Kidney (tissue), 14 donors: ENCODE measurements around the gene NAA15. TPM values are rescaled to one million over a fixed set of nuclear protein-coding genes. Genes with fewer than 3 reads are reported as not detected.
"Not testable (repeated sequence)": the region's sequence is repeated elsewhere in the genome, so short reads cannot be mapped to it uniquely, and the experiment has no call there.

ENCODE experiments used
- DNase-seq, 5 donors: peaks; one replicate each; pipeline ENCODE4 v3.0.0-alpha.2; 2013 to 2020
- FAIRE-seq: peaks from 2 replicates; lab custom pipeline; 2012; peaks lifted over from hg19 to GRCh38; lab: Jason Lieb, UNC
- H3K27ac ChIP-seq, 2 donors: one replicate each; pipeline ENCODE4 v1.7.0; 2013; ENCODE audit warnings: low read depth in 2 of 2, low read length in 2 of 2, inconsistent platforms in 1 of 2
- H3K27me3 ChIP-seq: one replicate; pipeline ENCODE4 v1.7.1; 2013; ENCODE audit warnings: low read length, inconsistent platforms; ENCODE audit not compliant: control insufficient read depth, insufficient read depth
- H3K36me3 ChIP-seq, 3 donors: one replicate each; pipeline versions ENCODE4 v1.7.0 to v1.7.1; 2013; ENCODE audit warnings: low read length in 3 of 3, control low read depth in 1 of 3, inconsistent platforms in 1 of 3; ENCODE audit not compliant: insufficient read depth in 3 of 3, control insufficient read depth in 2 of 3
- H3K4me1 ChIP-seq, 3 donors: one replicate each; pipeline versions ENCODE4 v1.7.0 to v1.7.1; 2013; ENCODE audit warnings: low read length in 3 of 3, inconsistent platforms in 1 of 3, low read depth in 1 of 3; ENCODE audit not compliant: control insufficient read depth in 2 of 3, insufficient read depth in 2 of 3
- H3K4me3 ChIP-seq, 3 donors: one replicate each; pipeline versions ENCODE4 v1.7.0 to v1.8.1; 2013; ENCODE audit warnings: low read length in 3 of 3, control low read depth in 1 of 3, inconsistent platforms in 1 of 3
- H3K9ac ChIP-seq, 3 donors: one replicate each; pipeline versions ENCODE4 v1.7.0 to v1.7.1; 2013; ENCODE audit warnings: low read length in 3 of 3, control low read depth in 1 of 3, inconsistent platforms in 1 of 3
- H3K9me3 ChIP-seq, 3 donors: one replicate each; pipeline versions ENCODE4 v1.7.0 to v1.7.1; 2013; ENCODE audit warnings: low read length in 3 of 3, control low read depth in 1 of 3, inconsistent platforms in 1 of 3; ENCODE audit not compliant: control insufficient read depth in 2 of 3, insufficient read depth in 1 of 3
- intact Hi-C: fragments of 100-400 bp; cut with DNase I; formaldehyde crosslinking; loops from one replicate; pipeline ENCODE4 v1.11.1; 2022
- polyA plus RNA-seq: library from polyadenylated mRNA; stranded (reverse); fragments of 350-450 nt; fragmentation: Illumina TruSeq; extraction: RNeasy Lipid Tissue Mini Kit (QIAGEN cat#74804); gene quantifications from one replicate; pipeline ENCODE4 v1.2.3, GENCODE V29; 2014; ENCODE audit warnings: low read depth, low replicate concordance; ENCODE audit not compliant: insufficient read depth
- total RNA-seq: library from RNA; stranded (reverse); fragmentation: NEBNext Ultra II Directional; extraction: Animal tissue kit (Norgen Biotek cat#: 25700); gene quantifications from one replicate; pipeline ENCODE4 v1.2.1, GENCODE V29; 2021
- TF ChIP-seq, protein P1 (sequence below): IDR thresholded peaks from 3 replicates; pipeline ENCODE4 v1.5.1; 2012; ENCODE audit warnings: mild to moderate bottlenecking, moderate library complexity, borderline replicate concordance; ENCODE audit not compliant: insufficient read depth; ENCODE audit errors: extremely low read depth
- donor health status: control.
- donor health status: control.
- donor health status: control.
- donor health status: control.
- donor health status: control.
- donor health status: DM: yes; HTN: yes; CAD: no.
- donor health status: Normal renal cell carcinoma (clear cell type).

The NAA15 gene
- total and polyA plus RNA-seq, 2 donors from 2014 or later, result 7.0 to 38.8 TPM

DNA sequence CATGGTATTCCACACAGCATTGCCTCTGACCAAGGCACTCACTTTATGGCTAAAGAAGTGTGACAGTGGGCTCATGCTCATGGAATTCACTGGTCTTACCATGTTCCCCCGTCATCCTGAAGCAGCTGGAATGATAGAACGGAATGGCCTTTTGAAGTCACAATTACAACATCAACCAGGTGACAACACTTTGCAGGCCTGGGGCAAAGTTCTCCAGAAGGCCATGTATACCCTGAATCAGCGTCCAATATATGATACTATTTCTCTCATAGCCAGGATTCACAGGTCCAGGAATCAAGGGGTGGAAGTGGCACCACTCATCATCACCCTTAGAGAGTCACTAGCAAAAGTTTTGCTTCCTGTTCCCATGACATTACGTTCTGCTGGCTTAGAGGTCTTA, 145.8 kb downstream of the NAA15 start:
- H3K27ac ChIP-seq, H3K4me1 ChIP-seq, intact Hi-C loops, H3K4me3 ChIP-seq, H3K27me3 ChIP-seq, H3K36me3 ChIP-seq, FAIRE-seq, H3K9ac ChIP-seq, DNase-seq, H3K9me3 ChIP-seq: not testable (repeated sequence)

DNA sequence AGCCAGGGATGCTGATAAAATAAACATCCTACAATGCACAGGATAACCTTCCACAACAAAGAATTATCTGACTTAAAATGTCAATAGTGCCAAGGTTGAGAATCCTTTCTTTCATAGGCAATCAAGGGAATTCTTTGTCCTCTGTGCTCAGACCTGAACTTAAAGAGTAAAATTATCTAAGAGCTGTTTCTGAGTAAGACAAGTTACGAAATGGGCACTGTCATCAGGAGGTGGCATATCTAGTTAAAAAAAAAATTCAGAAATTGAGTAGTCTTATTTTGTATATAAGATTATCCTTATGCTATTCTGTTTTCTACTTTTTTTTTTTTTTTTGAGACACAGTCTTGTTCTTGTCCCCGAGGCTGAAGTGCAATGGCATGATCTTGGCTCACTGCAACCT, 149.3 kb downstream of the NAA15 start:
- intact Hi-C loops, result no loop called here
- H3K4me3 ChIP-seq, result no peak overlapping the region
- TF ChIP-seq, protein P1, sequence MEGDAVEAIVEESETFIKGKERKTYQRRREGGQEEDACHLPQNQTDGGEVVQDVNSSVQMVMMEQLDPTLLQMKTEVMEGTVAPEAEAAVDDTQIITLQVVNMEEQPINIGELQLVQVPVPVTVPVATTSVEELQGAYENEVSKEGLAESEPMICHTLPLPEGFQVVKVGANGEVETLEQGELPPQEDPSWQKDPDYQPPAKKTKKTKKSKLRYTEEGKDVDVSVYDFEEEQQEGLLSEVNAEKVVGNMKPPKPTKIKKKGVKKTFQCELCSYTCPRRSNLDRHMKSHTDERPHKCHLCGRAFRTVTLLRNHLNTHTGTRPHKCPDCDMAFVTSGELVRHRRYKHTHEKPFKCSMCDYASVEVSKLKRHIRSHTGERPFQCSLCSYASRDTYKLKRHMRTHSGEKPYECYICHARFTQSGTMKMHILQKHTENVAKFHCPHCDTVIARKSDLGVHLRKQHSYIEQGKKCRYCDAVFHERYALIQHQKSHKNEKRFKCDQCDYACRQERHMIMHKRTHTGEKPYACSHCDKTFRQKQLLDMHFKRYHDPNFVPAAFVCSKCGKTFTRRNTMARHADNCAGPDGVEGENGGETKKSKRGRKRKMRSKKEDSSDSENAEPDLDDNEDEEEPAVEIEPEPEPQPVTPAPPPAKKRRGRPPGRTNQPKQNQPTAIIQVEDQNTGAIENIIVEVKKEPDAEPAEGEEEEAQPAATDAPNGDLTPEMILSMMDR, result no peak
- no peak for DNase-seq
- no peak for FAIRE-seq
- no peaks in the 10 kb centered on the region for H3K27me3 ChIP-seq
- H3K27ac ChIP-seq, result no peak overlapping the region
- no peak overlapping the region for H3K9ac ChIP-seq
- H3K4me1 ChIP-seq, result peaks cover 0 to 11% (median 8%) of the 10 kb centered on the region in 3 donors
- no peaks in the 10 kb centered on the region for H3K36me3 ChIP-seq
- H3K9me3 ChIP-seq, result no peaks in the 10 kb centered on the region

DNA sequence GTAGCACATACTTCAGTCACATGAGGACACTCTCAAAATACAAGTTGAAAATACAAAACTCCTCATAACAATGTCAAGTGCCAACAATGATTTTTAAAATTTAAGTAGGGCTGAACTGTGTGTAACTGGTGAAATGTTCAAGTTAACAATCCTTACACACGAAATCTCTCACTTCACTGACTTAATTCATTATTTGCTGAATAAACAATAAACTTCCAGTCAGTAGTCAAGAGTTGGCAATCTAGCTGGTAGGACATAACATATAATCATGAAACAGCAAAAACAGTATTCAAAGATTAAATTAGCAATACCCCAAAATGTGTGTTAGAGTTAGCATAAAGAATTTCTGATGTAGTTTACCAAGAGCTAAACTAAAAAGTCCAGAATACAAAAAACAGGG, 150.7 kb downstream of the NAA15 start:
- Histone ChIP-seq H3K4me3 (peak overlapping the region in 1 of 3 donors; percentile 88), H3K27ac (peak overlapping the region in 1 of 2 donors; percentile 28), H3K9me3 (no peaks in the 10 kb centered on the region), H3K4me1 (peaks cover 0 to 15% (median 8%) of the 10 kb centered on the region in 3 donors), H3K27me3 (no peaks in the 10 kb centered on the region), H3K9ac (no peak overlapping the region), H3K36me3 (no peaks in the 10 kb centered on the region)
- FAIRE-seq (no peak), DNase-seq (no peak)
- intact Hi-C loops, result no loop called here
- TF ChIP-seq, protein P1, result no peak

- DNase-seq (peak in 2 of 5 donors; percentile 84 to 88), FAIRE-seq (no peak)
- TF ChIP-seq, protein P1, result peak; percentile 20
- Histone ChIP-seq H3K27me3 (no peaks in the 10 kb centered on the region), H3K9ac (peak overlapping the region; percentile 82 to 96 (median 88)), H3K27ac (peak overlapping the region; percentile 98 to 99), H3K36me3 (no peaks in the 10 kb centered on the region), H3K4me1 (peaks cover 0 to 18% (median 8%) of the 10 kb centered on the region in 3 donors), H3K9me3 (no peaks in the 10 kb centered on the region), H3K4me3 (peak overlapping the region; percentile 88 to 98 (median 98))
- intact Hi-C loops, result no loop called here
Measured at GRCh38 chr4:139453041-139453370, 151.7 kb downstream of the NAA15 start.
